Epithelial cell of esophagus (primary cell): ENCODE measurements around the gene DMGDH.

ENCODE experiments used
- DNase-seq: peaks from one replicate; pipeline ENCODE4 v3.0.0; 2010; ENCODE audit warnings: low read depth
- H3K4me3 ChIP-seq: 2 replicates; pipeline ENCODE4 v1.5.1; 2011; ENCODE audit warnings: mild to moderate bottlenecking, low read length, control low read depth
- CTCF ChIP-seq: IDR thresholded peaks from 2 replicates; pipeline ENCODE4 v1.5.1; 2011; ENCODE audit warnings: low read depth, mild to moderate bottlenecking, low read length, control low read depth, inconsistent platforms; ENCODE audit not compliant: insufficient read depth; ENCODE audit errors: missing control alignments

The DMGDH gene

GRCh38 chr5:79030663-79031484 is 38.6 kb downstream of the DMGDH start:
- TF ChIP-seq CTCF = no peak
- H3K4me3 ChIP-seq = no peak overlapping the region
- DNase-seq = no peak

- DNase-seq = peak; percentile 60
- H3K4me3 ChIP-seq = peak overlapping the region; percentile 19
- peak; percentile 86 for TF ChIP-seq CTCF
Measured at GRCh38 chr5:79025054-79025472, 44.4 kb downstream of the DMGDH start.

GRCh38 chr5:79023947-79024346 is 45.5 kb downstream of the DMGDH start:
- TF ChIP-seq CTCF = no peak
- no peak for DNase-seq
- H3K4me3 ChIP-seq = no peak overlapping the region

GRCh38 chr5:79023348-79023747 is 46.1 kb downstream of the DMGDH start:
- H3K4me3 ChIP-seq = no peak overlapping the region
- DNase-seq = no peak
- no peak for TF ChIP-seq CTCF

- no peak overlapping the region for H3K4me3 ChIP-seq
- no peak for TF ChIP-seq CTCF
- no peak for DNase-seq
Measured at GRCh38 chr5:79022771-79023170, 46.7 kb downstream of the DMGDH start.

GRCh38 chr5:79021753-79022152 is 47.7 kb downstream of the DMGDH start:
- no peak for DNase-seq
- TF ChIP-seq CTCF = no peak
- no peak overlapping the region for H3K4me3 ChIP-seq
